Skeletal muscle cell (primary cell): Measurements from ENCODE around the gene DAGLB.
"Not testable (repeated sequence)": the region's sequence is repeated elsewhere in the genome, so short reads cannot be mapped to it uniquely, and the experiment has no call there.

Source experiments
- DNase-seq: peaks from one replicate; pipeline ENCODE4 v3.0.0-alpha.2; 2010; ENCODE audit warnings: low read depth
- H3K4me3 ChIP-seq: 2 replicates; pipeline ENCODE4 v1.5.1; 2011; ENCODE audit warnings: low read depth, mild to moderate bottlenecking, control low read depth, low read length, moderate library complexity

The DAGLB gene

GRCh38 chr7:6465862-6466261 is 18.1 kb upstream of the DAGLB start:
- no peak overlapping the region for H3K4me3 ChIP-seq
- no peak for DNase-seq

- DNase-seq: not testable (repeated sequence)
These were observed 15.9 kb upstream of the DAGLB start for GRCh38 chr7:6463609-6464008.

GRCh38 chr7:6461946-6462550 is 14.3 kb upstream of the DAGLB start:
- H3K4me3 ChIP-seq: no peak overlapping the region

More at GRCh38 chr7:6463609-6464008, 15.9 kb upstream of the DAGLB start:
- H3K4me3 ChIP-seq: not testable (repeated sequence)

GRCh38 chr7:6460990-6461584 is 13.3 kb upstream of the DAGLB start:
- no peak overlapping the region for H3K4me3 ChIP-seq
- no peak for DNase-seq

More at GRCh38 chr7:6461946-6462550, 14.3 kb upstream of the DAGLB start:
- no peak for DNase-seq

- H3K4me3 ChIP-seq: no peak overlapping the region
- DNase-seq: no peak
These were observed 12.5 kb upstream of the DAGLB start for GRCh38 chr7:6460303-6460702.

GRCh38 chr7:6458676-6459075 is 10.9 kb upstream of the DAGLB start:
- DNase-seq, H3K4me3 ChIP-seq: not testable (repeated sequence)

GRCh38 chr7:6453734-6454133 is 6.0 kb upstream of the DAGLB start:
- DNase-seq: peak; percentile 84
- no peak overlapping the region for H3K4me3 ChIP-seq

GRCh38 chr7:6451224-6451705 is 3.5 kb upstream of the DAGLB start:
- H3K4me3 ChIP-seq: no peak overlapping the region
- DNase-seq: no peak

- DNase-seq, H3K4me3 ChIP-seq: not testable (repeated sequence)
These were observed 2.8 kb upstream of the DAGLB start for GRCh38 chr7:6450591-6450990.

- not testable (repeated sequence) for DNase-seq, H3K4me3 ChIP-seq
These were observed 2.1 kb upstream of the DAGLB start for GRCh38 chr7:6449884-6450283.

GRCh38 chr7:6448943-6449543 is 1.3 kb upstream of the DAGLB start:
- DNase-seq: no peak

GRCh38 chr7:6446838-6447580 is 745 bp downstream of the DAGLB start:
- peak; percentile 62 for DNase-seq
- H3K4me3 ChIP-seq: peak overlapping the region; percentile 99

More at GRCh38 chr7:6448943-6449543, 1.3 kb upstream of the DAGLB start:
- no peak overlapping the region for H3K4me3 ChIP-seq

- H3K4me3 ChIP-seq: no peak overlapping the region
- DNase-seq: no peak
These were observed 3.1 kb downstream of the DAGLB start for GRCh38 chr7:6444516-6445269.

- peak; percentile 69 for DNase-seq
- H3K4me3 ChIP-seq: no peak overlapping the region
These were observed 4.3 kb downstream of the DAGLB start for GRCh38 chr7:6443372-6443941.

- H3K4me3 ChIP-seq: no peak overlapping the region
- DNase-seq: peak; percentile 60
These were observed 5.6 kb downstream of the DAGLB start for GRCh38 chr7:6442114-6442513.

- DNase-seq: no peak
- no peak overlapping the region for H3K4me3 ChIP-seq
These were observed 7.4 kb downstream of the DAGLB start for GRCh38 chr7:6440381-6440780.

- H3K4me3 ChIP-seq: no peak overlapping the region
- no peak for DNase-seq
These were observed 9.3 kb downstream of the DAGLB start for GRCh38 chr7:6438427-6438826.

- no peak overlapping the region for H3K4me3 ChIP-seq
- DNase-seq: no peak
These were observed 10.5 kb downstream of the DAGLB start for GRCh38 chr7:6437251-6437650.

GRCh38 chr7:6436385-6436685 is 11.4 kb downstream of the DAGLB start:
- DNase-seq: no peak

More at GRCh38 chr7:6436385-6436685, 11.4 kb downstream of the DAGLB start:
- H3K4me3 ChIP-seq: no peak overlapping the region
